Fibroblast of lung (primary cell): ENCODE results near the gene LTB. TPM values are rescaled to one million over a fixed set of nuclear protein-coding genes. Genes with fewer than 3 reads are reported as not detected.

Experiments used
- DNase-seq, 2 donors: peaks; one replicate each; pipeline versions ENCODE4 v3.0.0 to v3.0.0-alpha.2; 2010; ENCODE audit warnings: low read depth in 2 of 2
- H2AFZ ChIP-seq: 2 replicates; pipeline ENCODE4 v1.5.1; 2012; ENCODE audit warnings: low read length, control low read depth, inconsistent platforms
- H3K27ac ChIP-seq: 2 replicates; pipeline ENCODE4 v1.5.1; 2011; ENCODE audit warnings: low read length, control low read depth; ENCODE audit not compliant: insufficient read depth
- H3K27me3 ChIP-seq: 2 replicates; pipeline ENCODE4 v1.5.1; 2011; ENCODE audit warnings: mild to moderate bottlenecking, low read length; ENCODE audit not compliant: control insufficient read depth, insufficient read depth
- H3K36me3 ChIP-seq: 2 replicates; pipeline ENCODE4 v1.5.1; 2011; ENCODE audit warnings: low read length; ENCODE audit not compliant: control insufficient read depth, insufficient read depth
- H3K4me1 ChIP-seq: 2 replicates; pipeline ENCODE4 v1.5.1; 2011; ENCODE audit warnings: low read length; ENCODE audit not compliant: control insufficient read depth, insufficient read depth; ENCODE audit errors: extremely low read depth
- H3K4me2 ChIP-seq: 2 replicates; pipeline ENCODE4 v1.5.1; 2011; ENCODE audit warnings: low read length, control low read depth; ENCODE audit not compliant: insufficient read depth; ENCODE audit errors: extremely low read depth
- H3K4me3 ChIP-seq, 4 experiments: fragments of 200-600 bp in 1 of 4; sonication (generic) in 1 of 4; replicated peaks in 1 of 4; 2 replicates each; pipeline ENCODE4 v1.5.1; 2011 to 2016; ENCODE audit warnings: low read length in 4 of 4, low read depth in 3 of 4, mild to moderate bottlenecking in 3 of 4, control low read depth in 2 of 4, inconsistent platforms in 1 of 4, mixed read lengths in 1 of 4; ENCODE audit not compliant: insufficient read depth in 1 of 4; ENCODE audit errors: control extremely low read depth in 1 of 4
- H3K79me2 ChIP-seq: 2 replicates; pipeline ENCODE4 v1.5.1; 2012; ENCODE audit warnings: mild to moderate bottlenecking, low read length, inconsistent platforms; ENCODE audit not compliant: control insufficient read depth, insufficient read depth
- H3K9ac ChIP-seq: 2 replicates; pipeline ENCODE4 v1.5.1; 2011; ENCODE audit warnings: mild to moderate bottlenecking, low read length, control low read depth; ENCODE audit not compliant: insufficient read depth
- H3K9me3 ChIP-seq: 2 replicates; pipeline ENCODE4 v1.5.1; 2012; ENCODE audit warnings: low read depth, low read length; ENCODE audit not compliant: control insufficient read depth, insufficient read depth
- H4K20me1 ChIP-seq: 2 replicates; pipeline ENCODE4 v1.5.1; 2011; ENCODE audit warnings: low read length; ENCODE audit not compliant: control insufficient read depth, insufficient read depth; ENCODE audit errors: extremely low read depth
- CTCF ChIP-seq, 2 donors: IDR thresholded peaks in 1 of 2; conservative IDR thresholded peaks in 1 of 2; 1 replicate in 1 of 2; 2 replicates in 1 of 2; pipeline ENCODE4 v1.5.1; 2011 to 2012; ENCODE audit warnings: low read length in 2 of 2, control low read depth in 1 of 2, inconsistent platforms in 1 of 2, low read depth in 1 of 2, mild to moderate bottlenecking in 1 of 2
- EZH2 ChIP-seq: IDR thresholded peaks from 2 replicates; pipeline ENCODE4 v1.5.1; 2012; ENCODE audit warnings: low read length, control low read depth, mild to moderate bottlenecking; ENCODE audit errors: missing control alignments
- polyA plus RNA-seq, 2 donors: library from polyadenylated mRNA; depleted of rRNA in 1 of 2; stranded (reverse) in 1 of 2; unstranded in 1 of 2; fragments of >200 nt; gene quantifications; 2 replicates each; pipeline ENCODE4 v1.2.1, GENCODE V29; 2011 to 2012; ENCODE audit warnings: missing spikeins in 1 of 2
- total RNA-seq: library from RNA; depleted of rRNA; stranded (reverse); fragments of >200 nt; gene quantifications from 2 replicates; pipeline ENCODE4 v1.2.1, GENCODE V29; 2014

Gene LTB
- total and polyA plus RNA-seq, 2 donors (not counting 1 experiment from before 2014, with no cell fraction given), result not detected

DNA sequence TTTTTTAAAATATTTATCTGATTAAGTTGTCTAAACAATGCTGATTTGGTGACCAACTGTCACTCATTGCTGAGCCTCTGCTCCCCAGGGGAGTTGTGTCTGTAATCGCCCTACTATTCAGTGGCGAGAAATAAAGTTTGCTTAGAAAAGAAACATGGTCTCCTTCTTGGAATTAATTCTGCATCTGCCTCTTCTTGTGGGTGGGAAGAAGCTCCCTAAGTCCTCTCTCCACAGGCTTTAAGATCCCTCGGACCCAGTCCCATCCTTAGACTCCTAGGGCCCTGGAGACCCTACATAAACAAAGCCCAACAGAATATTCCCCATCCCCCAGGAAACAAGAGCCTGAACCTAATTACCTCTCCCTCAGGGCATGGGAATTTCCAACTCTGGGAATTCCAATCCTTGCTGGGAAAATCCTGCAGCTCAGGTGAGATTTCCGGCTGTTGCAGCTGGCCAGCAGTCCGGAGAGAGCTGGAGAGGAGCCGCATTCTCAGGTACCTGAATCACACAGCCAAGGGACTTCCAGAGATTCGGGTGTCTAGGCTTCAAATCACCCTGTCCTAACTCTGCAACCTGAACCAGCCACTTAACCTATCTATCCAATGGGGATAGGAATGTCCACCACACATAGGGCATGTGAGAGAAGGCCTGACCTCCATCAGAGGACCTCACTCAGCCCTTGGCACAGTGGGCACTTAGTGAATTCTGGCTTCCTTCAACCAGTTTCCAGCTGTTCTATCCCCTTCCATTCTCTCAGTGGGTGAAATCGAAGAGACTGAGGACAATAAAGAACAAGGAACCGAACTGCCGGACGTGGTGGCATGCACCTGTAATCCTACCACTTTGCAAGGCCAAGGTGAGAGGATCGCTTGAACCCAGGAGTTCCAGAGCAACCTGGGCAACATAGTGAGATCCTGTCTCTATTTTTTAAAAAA, 3.8 kb downstream of the LTB start:
- peaks cover 23% of the 10 kb centered on the region for H3K27me3 ChIP-seq
- no peak overlapping the region for H3K4me3 ChIP-seq
- DNase-seq, result no peak
- no peaks in the 10 kb centered on the region for H3K79me2 ChIP-seq
- H3K9ac ChIP-seq, result no peak overlapping the region
- H3K27ac ChIP-seq, result no peak overlapping the region
- no peak overlapping the region for H3K4me2 ChIP-seq
- no peak overlapping the region for H2AFZ ChIP-seq
- H4K20me1 ChIP-seq, result no peaks in the 10 kb centered on the region
- no peaks in the 10 kb centered on the region for H3K9me3 ChIP-seq
- H3K36me3 ChIP-seq, result no peaks in the 10 kb centered on the region
- TF ChIP-seq EZH2 (no peak), CTCF (conservative IDR thresholded peaks at IDR 0.05 in 1 of 2, IDR thresholded peaks at IDR 0.05 in 1 of 2; ENCODE audit: low read depth in 1 of 2, low read length in 2 of 2) (no peak)
- no peaks in the 10 kb centered on the region for H3K4me1 ChIP-seq

- Histone ChIP-seq H3K36me3 (no peaks in the 10 kb centered on the region), H3K4me2 (no peak overlapping the region), H3K4me1 (no peaks in the 10 kb centered on the region), H3K27ac (no peak overlapping the region), H2AFZ (no peak overlapping the region), H3K9ac (no peak overlapping the region), H3K9me3 (no peaks in the 10 kb centered on the region), H3K4me3 (no peak overlapping the region), H3K27me3 (peaks cover 28% of the 10 kb centered on the region), H3K79me2 (no peaks in the 10 kb centered on the region), H4K20me1 (no peaks in the 10 kb centered on the region)
- TF ChIP-seq CTCF (conservative IDR thresholded peaks at IDR 0.05 in 1 of 2, IDR thresholded peaks at IDR 0.05 in 1 of 2; ENCODE audit: low read depth in 1 of 2, low read length in 2 of 2), result no peak
- no peak for TF ChIP-seq EZH2
- DNase-seq, result no peak
These were observed 4.7 kb downstream of the LTB start for GRCh38 chr6:31577579-31577966.

GRCh38 chr6:31576897-31577578, 5.2 kb downstream of the LTB start:
- DNase-seq, result no peak
- Histone ChIP-seq H3K4me3 (no peak overlapping the region), H4K20me1 (no peaks in the 10 kb centered on the region), H3K79me2 (no peaks in the 10 kb centered on the region), H3K9me3 (no peaks in the 10 kb centered on the region), H3K27me3 (peaks cover 28% of the 10 kb centered on the region), H3K9ac (no peak overlapping the region), H3K36me3 (no peaks in the 10 kb centered on the region), H2AFZ (no peak overlapping the region), H3K27ac (no peak overlapping the region), H3K4me2 (no peak overlapping the region), H3K4me1 (no peaks in the 10 kb centered on the region)
- TF ChIP-seq EZH2, result peak; percentile 32
- no peak for TF ChIP-seq CTCF (conservative IDR thresholded peaks at IDR 0.05 in 1 of 2, IDR thresholded peaks at IDR 0.05 in 1 of 2; ENCODE audit: low read depth in 1 of 2, low read length in 2 of 2)
